GDM1 (cell line): ENCODE data around the gene DDTL.

Experiments used
- DNase-seq: peaks from one replicate; lab custom pipeline; 2025; lab: John Stamatoyannopoulos, UW

Gene DDTL

GRCh38 chr22:24006207-24006913 lies 39.7 kb downstream of the DDTL start:
- no peak for DNase-seq

- no peak for DNase-seq
Observed at GRCh38 chr22:24006914-24007214, 40.2 kb downstream of the DDTL start.

- no peak for DNase-seq
Observed at GRCh38 chr22:24007253-24008021, 40.7 kb downstream of the DDTL start.

GRCh38 chr22:24008022-24008283 lies 41.3 kb downstream of the DDTL start:
- no peak for DNase-seq

GRCh38 chr22:24008381-24009226 lies 41.9 kb downstream of the DDTL start:
- DNase-seq: no peak

GRCh38 chr22:24009227-24010017 lies 42.7 kb downstream of the DDTL start:
- DNase-seq: no peak

- DNase-seq: no peak
Observed at GRCh38 chr22:24010018-24010391, 43.3 kb downstream of the DDTL start.

GRCh38 chr22:24011735-24012068 lies 45.0 kb downstream of the DDTL start:
- no peak for DNase-seq

- no peak for DNase-seq
Observed at GRCh38 chr22:24016156-24016555, 49.5 kb downstream of the DDTL start.

GRCh38 chr22:24021304-24021703 lies 54.6 kb downstream of the DDTL start:
- no peak for DNase-seq
